Endothelial cell of hepatic sinusoid (primary cell): Measurements from ENCODE around the gene SOX8.

Experiments used
- in situ Hi-C: cut with HindIII; loops from 2 replicates; pipeline ENCODE4 v1.10.0; 2017; ENCODE audit warnings: low sequenced_read_pairs

SOX8 gene

GRCh38 chr16:1000608-1001007 lies 19.0 kb downstream of the SOX8 start:
- in situ Hi-C loops, result no loop called here

- in situ Hi-C loops, result no loop called here
These were observed 19.5 kb downstream of the SOX8 start for GRCh38 chr16:1001096-1001495.

- in situ Hi-C loops, result no loop called here
These were observed 21.0 kb downstream of the SOX8 start for GRCh38 chr16:1002399-1003166.

- in situ Hi-C loops, result no loop called here
These were observed 22.1 kb downstream of the SOX8 start for GRCh38 chr16:1003391-1004347.

GRCh38 chr16:1005286-1005685 lies 23.7 kb downstream of the SOX8 start:
- in situ Hi-C loops, result no loop called here

GRCh38 chr16:1006781-1007180 lies 25.2 kb downstream of the SOX8 start:
- in situ Hi-C loops, result no loop called here

- in situ Hi-C loops, result no loop called here
These were observed 25.8 kb downstream of the SOX8 start for GRCh38 chr16:1007284-1007850.

GRCh38 chr16:1008085-1008484 lies 26.5 kb downstream of the SOX8 start:
- in situ Hi-C loops, result no loop called here

- in situ Hi-C loops, result no loop called here
These were observed 28.0 kb downstream of the SOX8 start for GRCh38 chr16:1009358-1010150.

- in situ Hi-C loops, result no loop called here
These were observed 28.7 kb downstream of the SOX8 start for GRCh38 chr16:1010251-1010650.

- in situ Hi-C loops, result no loop called here
These were observed 29.2 kb downstream of the SOX8 start for GRCh38 chr16:1010815-1011214.

GRCh38 chr16:1011316-1012082 lies 29.9 kb downstream of the SOX8 start:
- in situ Hi-C loops, result no loop called here

- in situ Hi-C loops, result no loop called here
These were observed 30.6 kb downstream of the SOX8 start for GRCh38 chr16:1012135-1012534.

- in situ Hi-C loops, result no loop called here
These were observed 31.4 kb downstream of the SOX8 start for GRCh38 chr16:1012722-1013592.

GRCh38 chr16:1013593-1013900 lies 32.0 kb downstream of the SOX8 start:
- in situ Hi-C loops, result no loop called here

GRCh38 chr16:1014221-1014620 lies 32.7 kb downstream of the SOX8 start:
- in situ Hi-C loops, result no loop called here

- in situ Hi-C loops, result no loop called here
These were observed 33.4 kb downstream of the SOX8 start for GRCh38 chr16:1014771-1015495.

- in situ Hi-C loops, result no loop called here
These were observed 37.1 kb downstream of the SOX8 start for GRCh38 chr16:1018447-1019198.
